ENCODE data around the gene RPL36.
"Not testable (repeated sequence)": the region's sequence is repeated elsewhere in the genome, so short reads cannot be mapped to it uniquely, and the experiment has no call there.

RPL36 gene

GRCh38 chr19:5691822-5692722 lies 2.0 kb downstream of the RPL36 start:
- DNase-seq = no peak

- DNase-seq = no peak
Measured at GRCh38 chr19:5692723-5693194, 2.7 kb downstream of the RPL36 start.

GRCh38 chr19:5693195-5694166 lies 3.4 kb downstream of the RPL36 start:
- no peak for DNase-seq

- DNase-seq = no peak
Measured at GRCh38 chr19:5694167-5694955, 4.3 kb downstream of the RPL36 start.

- no peak for DNase-seq
Measured at GRCh38 chr19:5694956-5695648, 5.0 kb downstream of the RPL36 start.

- peak; percentile 45 for DNase-seq
Measured at GRCh38 chr19:5695649-5696195, 5.6 kb downstream of the RPL36 start.

- no peak for DNase-seq
Measured at GRCh38 chr19:5696196-5697021, 6.3 kb downstream of the RPL36 start.

- no peak for DNase-seq
Measured at GRCh38 chr19:5697022-5697889, 7.2 kb downstream of the RPL36 start.

- DNase-seq = no peak
Measured at GRCh38 chr19:5697890-5698634, 8.0 kb downstream of the RPL36 start.

- no peak for DNase-seq
Measured at GRCh38 chr19:5698635-5699422, 8.7 kb downstream of the RPL36 start.

- no peak for DNase-seq
Measured at GRCh38 chr19:5700455-5701092, 10.5 kb downstream of the RPL36 start.

GRCh38 chr19:5702053-5702410 lies 11.9 kb downstream of the RPL36 start:
- not testable (repeated sequence) for DNase-seq

GRCh38 chr19:5703819-5704818 lies 14.0 kb downstream of the RPL36 start:
- DNase-seq = no peak

- no peak for DNase-seq
Measured at GRCh38 chr19:5705552-5705951, 15.5 kb downstream of the RPL36 start.

- DNase-seq = no peak
Measured at GRCh38 chr19:5706876-5707573, 16.9 kb downstream of the RPL36 start.
